ENCODE results near the gene TARBP1. TPM values are rescaled to one million over a fixed set of nuclear protein-coding genes. Genes with fewer than 3 reads are reported as not detected.

The TARBP1 gene
- total RNA-seq, 1 experiment from 2014 or later: 70.9 TPM

- H3K9ac ChIP-seq (ENCODE audit: low read length): no peak overlapping the region
- H3K27ac ChIP-seq (ENCODE audit: low read length): no peak overlapping the region
- H3K9me3 ChIP-seq (ENCODE audit: low read length): no peaks in the 10 kb centered on the region
- peaks cover 15% of the 10 kb centered on the region for H3K79me2 ChIP-seq (ENCODE audit: low read length)
- no peaks in the 10 kb centered on the region for H3K4me1 ChIP-seq (ENCODE audit: low read length)
- no peaks in the 10 kb centered on the region for H3K9me2 ChIP-seq (replicated peaks; ENCODE audit: insufficient read depth, low read length)
- DNase-seq: no peak
- no peaks in the 10 kb centered on the region for H4K20me1 ChIP-seq (ENCODE audit: insufficient read depth, low read depth, low read length)
- H3K4me3 ChIP-seq (ENCODE audit: low read length): no peak overlapping the region
- H3K4me2 ChIP-seq (ENCODE audit: low read depth, low read length, poor library complexity, severe bottlenecking): no peak overlapping the region
- H2AFZ ChIP-seq (ENCODE audit: low read length): no peak overlapping the region
- no peaks in the 10 kb centered on the region for H3K27me3 ChIP-seq (ENCODE audit: low read length)
- peaks cover 23% of the 10 kb centered on the region; the same call in 1 of the 2 replicates for H3K36me3 ChIP-seq (ENCODE audit: insufficient read depth, low read length)
Measured at GRCh38 chr1:234454926-234455325, 24.1 kb downstream of the TARBP1 start.

GRCh38 chr1:234452406-234452965 lies 26.5 kb downstream of the TARBP1 start:
- Histone ChIP-seq H3K9me3 (ENCODE audit: low read length) (no peaks in the 10 kb centered on the region), H3K4me2 (ENCODE audit: low read depth, low read length, poor library complexity, severe bottlenecking) (no peak overlapping the region), H2AFZ (ENCODE audit: low read length) (no peak overlapping the region), H3K36me3 (ENCODE audit: insufficient read depth, low read length) (peaks cover 42% of the 10 kb centered on the region; the same call in 1 of the 2 replicates), H3K4me3 (ENCODE audit: low read length) (no peak overlapping the region), H3K79me2 (ENCODE audit: low read length) (peaks cover 15% of the 10 kb centered on the region), H3K27me3 (ENCODE audit: low read length) (no peaks in the 10 kb centered on the region), H4K20me1 (ENCODE audit: insufficient read depth, low read depth, low read length) (no peaks in the 10 kb centered on the region), H3K9ac (ENCODE audit: low read length) (no peak overlapping the region), H3K9me2 (replicated peaks; ENCODE audit: insufficient read depth, low read length) (no peaks in the 10 kb centered on the region), H3K27ac (ENCODE audit: low read length) (no peak overlapping the region), H3K4me1 (ENCODE audit: low read length) (no peaks in the 10 kb centered on the region)
- DNase-seq: no peak

- Histone ChIP-seq H3K79me2 (ENCODE audit: low read length) (peaks cover 80% of the 10 kb centered on the region), H3K27ac (ENCODE audit: low read length) (no peak overlapping the region), H3K4me1 (ENCODE audit: low read length) (no peaks in the 10 kb centered on the region), H3K9ac (ENCODE audit: low read length) (no peak overlapping the region), H3K36me3 (ENCODE audit: insufficient read depth, low read length) (peaks cover 29% of the 10 kb centered on the region), H4K20me1 (ENCODE audit: insufficient read depth, low read depth, low read length) (peaks cover 3% of the 10 kb centered on the region; the same call in 1 of the 2 replicates), H3K9me2 (replicated peaks; ENCODE audit: insufficient read depth, low read length) (no peaks in the 10 kb centered on the region), H2AFZ (ENCODE audit: low read length) (no peak overlapping the region), H3K4me2 (ENCODE audit: low read depth, low read length, poor library complexity, severe bottlenecking) (no peak overlapping the region), H3K4me3 (ENCODE audit: low read length) (no peak overlapping the region), H3K9me3 (ENCODE audit: low read length) (no peaks in the 10 kb centered on the region), H3K27me3 (ENCODE audit: low read length) (no peaks in the 10 kb centered on the region)
- DNase-seq: no peak
Measured at GRCh38 chr1:234440348-234440747, 38.6 kb downstream of the TARBP1 start.

DNA sequence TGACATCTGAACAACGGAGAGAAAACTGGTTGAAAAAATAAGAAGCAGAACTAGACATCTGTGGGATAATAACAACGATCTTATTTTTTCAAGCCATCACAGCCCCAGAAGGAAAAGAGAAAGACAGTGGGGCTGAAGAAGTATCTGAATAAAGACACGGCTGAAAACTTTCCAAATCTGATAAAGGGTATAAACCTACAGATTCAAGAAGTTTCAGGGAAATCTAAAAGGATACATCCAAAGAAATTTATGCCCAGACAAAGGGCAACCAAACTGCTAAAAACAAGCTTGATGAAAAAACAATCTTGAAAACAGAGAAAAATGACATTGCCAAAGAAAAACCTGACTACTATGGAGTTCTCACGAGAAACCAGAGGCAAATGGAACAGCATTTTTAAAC lies 40.4 kb downstream of the TARBP1 start:
- Histone ChIP-seq H3K27ac (ENCODE audit: low read length) (no peak overlapping the region), H3K79me2 (ENCODE audit: low read length) (peaks cover 65% of the 10 kb centered on the region), H3K9me3 (ENCODE audit: low read length) (no peaks in the 10 kb centered on the region), H3K4me3 (ENCODE audit: low read length) (no peak overlapping the region), H3K9ac (ENCODE audit: low read length) (no peak overlapping the region), H4K20me1 (ENCODE audit: insufficient read depth, low read depth, low read length) (peaks cover 3% of the 10 kb centered on the region; the same call in 1 of the 2 replicates), H3K4me2 (ENCODE audit: low read depth, low read length, poor library complexity, severe bottlenecking) (no peak overlapping the region), H3K9me2 (replicated peaks; ENCODE audit: insufficient read depth, low read length) (no peaks in the 10 kb centered on the region), H3K27me3 (ENCODE audit: low read length) (no peaks in the 10 kb centered on the region), H2AFZ (ENCODE audit: low read length) (no peak overlapping the region), H3K4me1 (ENCODE audit: low read length) (no peaks in the 10 kb centered on the region), H3K36me3 (ENCODE audit: insufficient read depth, low read length) (peaks cover 34% of the 10 kb centered on the region)
- DNase-seq: no peak

DNA sequence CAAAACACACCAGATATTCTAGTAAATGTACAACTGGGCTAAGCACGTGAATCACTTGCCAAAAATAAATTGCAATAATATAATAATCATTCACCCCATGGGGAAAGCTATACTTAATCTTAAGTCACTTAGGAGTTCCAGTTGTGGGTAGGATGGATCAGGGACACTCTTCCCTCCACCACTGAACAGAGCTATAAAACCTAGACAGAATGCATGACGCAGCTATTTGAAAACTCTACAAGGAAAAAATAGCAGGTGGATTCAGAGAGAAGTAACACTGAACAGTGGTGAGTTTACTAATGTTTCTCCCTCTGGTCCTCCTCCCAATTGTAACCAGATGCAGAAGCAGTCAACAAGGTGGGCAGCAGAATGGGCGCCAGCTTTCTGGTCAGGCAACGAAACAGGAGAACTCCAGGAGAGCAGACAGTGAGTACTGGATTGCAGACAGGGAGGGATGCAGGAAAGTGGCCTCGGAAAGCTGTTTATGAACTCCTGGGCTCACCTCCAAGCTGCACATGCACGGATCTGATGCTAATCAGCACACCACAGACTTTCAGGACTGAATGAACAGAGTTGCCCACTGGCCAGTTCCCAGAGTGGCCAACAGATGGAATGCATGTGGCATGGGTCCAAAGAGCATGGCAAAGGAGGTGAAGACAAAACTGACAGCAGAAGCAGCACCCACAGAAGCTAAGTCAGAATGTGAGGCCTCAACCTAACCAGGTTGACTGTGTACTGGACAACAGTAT lies 41.4 kb downstream of the TARBP1 start:
- no peak overlapping the region for H2AFZ ChIP-seq (ENCODE audit: low read length)
- H4K20me1 ChIP-seq (ENCODE audit: insufficient read depth, low read depth, low read length): peaks cover 3% of the 10 kb centered on the region; the same call in 1 of the 2 replicates
- no peak for DNase-seq
- peaks cover 37% of the 10 kb centered on the region for H3K36me3 ChIP-seq (ENCODE audit: insufficient read depth, low read length)
- H3K4me3 ChIP-seq (ENCODE audit: low read length): no peak overlapping the region
- no peak overlapping the region for H3K9ac ChIP-seq (ENCODE audit: low read length)
- no peak overlapping the region for H3K27ac ChIP-seq (ENCODE audit: low read length)
- H3K4me2 ChIP-seq (ENCODE audit: low read depth, low read length, poor library complexity, severe bottlenecking): no peak overlapping the region
- no peaks in the 10 kb centered on the region for H3K9me3 ChIP-seq (ENCODE audit: low read length)
- no peaks in the 10 kb centered on the region for H3K27me3 ChIP-seq (ENCODE audit: low read length)
- H3K79me2 ChIP-seq (ENCODE audit: low read length): peaks cover 57% of the 10 kb centered on the region
- no peaks in the 10 kb centered on the region for H3K4me1 ChIP-seq (ENCODE audit: low read length)
- no peaks in the 10 kb centered on the region for H3K9me2 ChIP-seq (replicated peaks; ENCODE audit: insufficient read depth, low read length)

DNA sequence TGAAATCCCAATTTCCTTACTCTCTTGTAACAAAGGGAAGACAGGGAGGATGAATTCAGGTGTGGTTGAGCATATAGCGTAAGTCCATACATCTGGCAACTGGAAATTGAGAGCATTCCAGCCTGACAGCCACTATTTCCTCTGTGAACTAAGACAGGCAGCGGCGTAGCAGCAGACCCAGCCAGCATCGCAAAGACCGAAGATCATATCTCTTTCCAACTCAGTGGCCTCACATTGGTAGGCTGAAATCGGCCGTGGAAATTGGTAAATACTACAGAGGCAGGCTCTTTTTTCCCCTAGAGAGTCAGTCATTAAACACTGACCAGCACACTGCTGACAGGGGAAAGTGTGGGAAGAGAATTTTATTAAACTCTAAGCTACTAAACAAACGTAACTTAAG lies 43.4 kb downstream of the TARBP1 start:
- Histone ChIP-seq H3K36me3 (ENCODE audit: insufficient read depth, low read length) (peaks cover 28% of the 10 kb centered on the region), H3K4me2 (ENCODE audit: low read depth, low read length, poor library complexity, severe bottlenecking) (no peak overlapping the region), H3K79me2 (ENCODE audit: low read length) (peaks cover 39% of the 10 kb centered on the region), H4K20me1 (ENCODE audit: insufficient read depth, low read depth, low read length) (peaks cover 3% of the 10 kb centered on the region; the same call in 1 of the 2 replicates), H3K9me2 (replicated peaks; ENCODE audit: insufficient read depth, low read length) (no peaks in the 10 kb centered on the region), H3K9ac (ENCODE audit: low read length) (no peak overlapping the region), H3K27me3 (ENCODE audit: low read length) (no peaks in the 10 kb centered on the region), H3K27ac (ENCODE audit: low read length) (no peak overlapping the region), H3K9me3 (ENCODE audit: low read length) (no peaks in the 10 kb centered on the region), H3K4me1 (ENCODE audit: low read length) (no peaks in the 10 kb centered on the region), H3K4me3 (ENCODE audit: low read length) (no peak overlapping the region), H2AFZ (ENCODE audit: low read length) (no peak overlapping the region)
- no peak for DNase-seq

GRCh38 chr1:234434706-234435105 lies 44.3 kb downstream of the TARBP1 start:
- Histone ChIP-seq H3K4me3 (ENCODE audit: low read length) (no peak overlapping the region), H3K27ac (ENCODE audit: low read length) (no peak overlapping the region), H3K9me2 (replicated peaks; ENCODE audit: insufficient read depth, low read length) (no peaks in the 10 kb centered on the region), H2AFZ (ENCODE audit: low read length) (no peak overlapping the region), H3K9ac (ENCODE audit: low read length) (no peak overlapping the region), H3K27me3 (ENCODE audit: low read length) (no peaks in the 10 kb centered on the region), H3K36me3 (ENCODE audit: insufficient read depth, low read length) (peaks cover 28% of the 10 kb centered on the region; the same call in 1 of the 2 replicates), H3K4me1 (ENCODE audit: low read length) (no peaks in the 10 kb centered on the region), H3K4me2 (ENCODE audit: low read depth, low read length, poor library complexity, severe bottlenecking) (no peak overlapping the region), H3K79me2 (ENCODE audit: low read length) (peaks cover 31% of the 10 kb centered on the region), H3K9me3 (ENCODE audit: low read length) (no peaks in the 10 kb centered on the region), H4K20me1 (ENCODE audit: insufficient read depth, low read depth, low read length) (peaks cover 3% of the 10 kb centered on the region; the same call in 1 of the 2 replicates)
- DNase-seq: no peak

- DNase-seq: no peak
- Histone ChIP-seq H3K79me2 (ENCODE audit: low read length) (peaks cover 21% of the 10 kb centered on the region), H3K4me2 (ENCODE audit: low read depth, low read length, poor library complexity, severe bottlenecking) (no peak overlapping the region), H3K36me3 (ENCODE audit: insufficient read depth, low read length) (peaks cover 35% of the 10 kb centered on the region; the same call in 1 of the 2 replicates), H3K27ac (ENCODE audit: low read length) (no peak overlapping the region), H3K4me1 (ENCODE audit: low read length) (no peaks in the 10 kb centered on the region), H3K9me2 (replicated peaks; ENCODE audit: insufficient read depth, low read length) (no peaks in the 10 kb centered on the region), H2AFZ (ENCODE audit: low read length) (no peak overlapping the region), H3K4me3 (ENCODE audit: low read length) (no peak overlapping the region), H4K20me1 (ENCODE audit: insufficient read depth, low read depth, low read length) (peaks cover 3% of the 10 kb centered on the region; the same call in 1 of the 2 replicates), H3K27me3 (ENCODE audit: low read length) (no peaks in the 10 kb centered on the region), H3K9me3 (ENCODE audit: low read length) (no peaks in the 10 kb centered on the region), H3K9ac (ENCODE audit: low read length) (no peak overlapping the region)
Measured at GRCh38 chr1:234433563-234434285, 45.3 kb downstream of the TARBP1 start.
